Endothelial cell of umbilical vein (primary cell): ENCODE data around the gene NAXE. TPM values are rescaled to one million over a fixed set of nuclear protein-coding genes. Genes with fewer than 3 reads are reported as not detected.

Source experiments
- Bru-seq: library from RNA; stranded (reverse); fragments of 400-500 nt; gene quantifications from one replicate; lab custom pipeline; 2021; lab: Mats Ljungman, UMichigan
- BruChase-seq, 2 experiments: library from RNA; stranded (reverse); fragments of 400-500 nt; gene quantifications; one replicate each; lab custom pipeline; 2021; lab: Mats Ljungman, UMichigan
- BruUV-seq: library from RNA; stranded (reverse); fragments of 400-500 nt; replicated peaks from 2 replicates; lab custom pipeline; 2021; lab: Mats Ljungman, UMichigan
- CTCF ChIA-PET: fragments of 300-600, 350-600 bp; sonication (Branson Sonifier 250); formaldehyde crosslinking; loops from one replicate; lab custom pipeline; 2021; ENCODE audit warnings: antibody characterized with exemption, inconsistent platforms; lab: Charles Lee
- POLR2A ChIA-PET: fragments of 300-600, 350-600 bp; sonication (Branson Sonifier 250); formaldehyde crosslinking; loops from one replicate; lab custom pipeline; 2021; ENCODE audit warnings: antibody characterized with exemption, inconsistent platforms; lab: Charles Lee
- DNase-seq: peaks from one replicate; pipeline ENCODE4 v3.0.0-alpha.2; 2011; ENCODE audit warnings: low read depth, low spot score
- FAIRE-seq: peaks from 2 replicates; lab custom pipeline; 2011; peaks lifted over from hg19 to GRCh38; lab: Jason Lieb, UNC
- H2AFZ ChIP-seq: 2 replicates; pipeline ENCODE4 v1.6.0; 2012; ENCODE audit warnings: low read depth, low read length, control low read depth, inconsistent platforms
- H3K27ac ChIP-seq: 2 replicates; pipeline ENCODE4 v1.5.1; 2011; ENCODE audit warnings: low read depth, mild to moderate bottlenecking, control low read depth, low read length, moderate library complexity; ENCODE audit not compliant: insufficient read depth
- H3K27me3 ChIP-seq, 2 experiments: 2 replicates each; pipeline versions ENCODE4 v1.6.0 to v1.6.1; 2011; ENCODE audit warnings: low read length in 2 of 2, mixed read lengths in 1 of 2; ENCODE audit not compliant: control insufficient read depth in 2 of 2, insufficient read depth in 2 of 2
- H3K36me3 ChIP-seq, 2 experiments: 2 replicates in 1 of 2; 3 replicates in 1 of 2; pipeline ENCODE4 v1.5.1; 2011; ENCODE audit warnings: low read length in 2 of 2, mild to moderate bottlenecking in 1 of 2, moderate library complexity in 1 of 2; ENCODE audit not compliant: control insufficient read depth in 2 of 2, insufficient read depth in 2 of 2; ENCODE audit errors: extremely low read depth in 1 of 2
- H3K4me1 ChIP-seq: 3 replicates; pipeline ENCODE4 v1.5.1; 2011; ENCODE audit warnings: mild to moderate bottlenecking, low read length; ENCODE audit not compliant: control insufficient read depth, insufficient read depth; ENCODE audit errors: extremely low read depth
- H3K4me2 ChIP-seq: 2 replicates; pipeline ENCODE4 v1.6.1; 2011; ENCODE audit warnings: low read length, control low read depth, mixed read lengths; ENCODE audit not compliant: insufficient read depth
- H3K4me3 ChIP-seq, 3 experiments: fragments of 200-600 bp in 1 of 3; sonication (generic), shearing (Covaris generic) in 1 of 3; replicated peaks in 1 of 3; 2 replicates each; pipeline ENCODE4 v1.5.1; 2011 to 2016; ENCODE audit warnings: control low read depth in 3 of 3, low read length in 3 of 3, mild to moderate bottlenecking in 2 of 3, inconsistent platforms in 1 of 3, low read depth in 1 of 3, moderate library complexity in 1 of 3; ENCODE audit not compliant: insufficient read depth in 1 of 3
- H3K79me2 ChIP-seq: 2 replicates; pipeline ENCODE4 v1.6.0; 2012; ENCODE audit warnings: low read length, inconsistent platforms; ENCODE audit not compliant: control insufficient read depth, insufficient read depth
- H3K9ac ChIP-seq: replicated peaks from 2 replicates; pipeline ENCODE3; 2011; ENCODE audit warnings: low read length, control low read depth; ENCODE audit not compliant: insufficient read depth; ENCODE audit errors: extremely low read depth
- H3K9me1 ChIP-seq: replicated peaks from 3 replicates; pipeline ENCODE4 v1.6.0; 2011; ENCODE audit warnings: mild to moderate bottlenecking, low read length; ENCODE audit not compliant: control insufficient read depth, insufficient read depth; ENCODE audit errors: extremely low read depth
- H3K9me3 ChIP-seq: replicated peaks from 2 replicates; pipeline ENCODE4 v1.5.1; 2012; ENCODE audit warnings: low read length, inconsistent platforms; ENCODE audit not compliant: control insufficient read depth, insufficient read depth
- H4K20me1 ChIP-seq: replicated peaks from 2 replicates; pipeline ENCODE3; 2011; ENCODE audit warnings: mild to moderate bottlenecking, low read length; ENCODE audit not compliant: control insufficient read depth, insufficient read depth; ENCODE audit errors: extremely low read depth
- POLR2A ChIP-seq: IDR thresholded peaks from 2 replicates; pipeline ENCODE4 v1.6.1; 2012; ENCODE audit warnings: low read depth, mild to moderate bottlenecking, control low read depth, low read length
- POLR2AphosphoS5 ChIP-seq: IDR thresholded peaks from 2 replicates; pipeline ENCODE4 v1.6.1; 2012; ENCODE audit warnings: low read depth, mild to moderate bottlenecking, control low read depth, low read length, moderate library complexity; ENCODE audit not compliant: insufficient read depth
- dilution Hi-C: fragments of 300-500 bp; cut with MboI; formaldehyde crosslinking; loops from one replicate; pipeline ENCODE4 v1.15.0; 2019; ENCODE audit warnings: low sequenced_read_pairs; ENCODE audit not compliant: extremely low pct_ligation_motif_present
- intact Hi-C: fragments of 100-400 bp; cut with micrococcal nuclease; formaldehyde crosslinking; loops from one replicate; pipeline ENCODE4 v1.10.0; 2022
- long read RNA-seq: library from polyadenylated mRNA; stranded (forward); transcript quantifications from one replicate; pipeline ENCODE4 v2.0.0, GENCODE V29; 2021
- polyA minus RNA-seq, 3 experiments: library from RNA; depleted of rRNA, polyadenylated mRNA; stranded (reverse); fragments of >200 nt; gene quantifications; 1 replicate in 1 of 3; 2 replicates in 2 of 3; pipeline ENCODE4 v1.2.3, GENCODE V29; 2011
- polyA plus RNA-seq, 4 experiments: library from polyadenylated mRNA; depleted of rRNA in 3 of 4; stranded (reverse) in 3 of 4; unstranded in 1 of 4; fragments of >200 nt; gene quantifications; 2 replicates each; pipeline versions ENCODE4 v1.2.1 to v1.2.3, GENCODE V29; 2011 to 2012; ENCODE audit warnings: missing spikeins in 1 of 4
- total RNA-seq: library from RNA; stranded (reverse); gene quantifications from 2 replicates; pipeline ENCODE4 v1.2.3, GENCODE V29; 2021
- TF ChIP-seq, protein P1 (sequence below), 2 donors: IDR thresholded peaks; 1 replicate in 1 of 2; 2 replicates in 1 of 2; pipeline ENCODE4 v1.5.1; 2011; ENCODE audit warnings: low read length in 2 of 2, mild to moderate bottlenecking in 2 of 2, moderate library complexity in 2 of 2, control low read depth in 1 of 2, inconsistent platforms in 1 of 2, low read depth in 1 of 2; ENCODE audit not compliant: insufficient read depth in 1 of 2; ENCODE audit errors: extremely low read depth in 1 of 2

NAXE gene
- total RNA-seq (74.0 and 76.2 TPM in 2 replicates), polyA plus RNA-seq (187 and 210 TPM in 2 replicates), polyA minus RNA-seq (97.8 and 109 TPM in 2 replicates), Bru-seq, nascent RNA (percentile 72 among the genes with signal in this experiment), BruChase-seq, experiment 1, labeled RNA remaining after a 6-hour chase (percentile 74 among the genes with signal in this experiment), BruChase-seq, experiment 2, labeled RNA remaining after a 2-hour chase (percentile 61 among the genes with signal in this experiment)
- polyA plus RNA-seq (2011; cell fraction: cytosol; rRNA removed), result 143 and 154 TPM in 2 replicates
- 62.0 and 82.1 TPM in 2 replicates for polyA plus RNA-seq (2011; cell fraction: nucleus; rRNA removed)
- polyA plus RNA-seq (2012), result 90.9 and 109 TPM in 2 replicates
- polyA minus RNA-seq (2011; cell fraction: cytosol; rRNA and poly(A)+ RNA removed), result 91.6 TPM
- polyA minus RNA-seq (2011; cell fraction: nucleus; rRNA and poly(A)+ RNA removed), result 26.3 and 33.7 TPM in 2 replicates
- long read RNA-seq, transcript NAXE-205 (2 exons, 529 nt), result minor isoform, 8 of 246 reads
- long read RNA-seq, transcript NAXE-203 (6 exons, 1,125 nt), result major isoform, 186 of 246 reads
- long read RNA-seq, partial matches to known transcripts, result 13 of 246 reads
- long read RNA-seq, other reads (novel, unspliced or antisense), result 36 of 246 reads

DNA sequence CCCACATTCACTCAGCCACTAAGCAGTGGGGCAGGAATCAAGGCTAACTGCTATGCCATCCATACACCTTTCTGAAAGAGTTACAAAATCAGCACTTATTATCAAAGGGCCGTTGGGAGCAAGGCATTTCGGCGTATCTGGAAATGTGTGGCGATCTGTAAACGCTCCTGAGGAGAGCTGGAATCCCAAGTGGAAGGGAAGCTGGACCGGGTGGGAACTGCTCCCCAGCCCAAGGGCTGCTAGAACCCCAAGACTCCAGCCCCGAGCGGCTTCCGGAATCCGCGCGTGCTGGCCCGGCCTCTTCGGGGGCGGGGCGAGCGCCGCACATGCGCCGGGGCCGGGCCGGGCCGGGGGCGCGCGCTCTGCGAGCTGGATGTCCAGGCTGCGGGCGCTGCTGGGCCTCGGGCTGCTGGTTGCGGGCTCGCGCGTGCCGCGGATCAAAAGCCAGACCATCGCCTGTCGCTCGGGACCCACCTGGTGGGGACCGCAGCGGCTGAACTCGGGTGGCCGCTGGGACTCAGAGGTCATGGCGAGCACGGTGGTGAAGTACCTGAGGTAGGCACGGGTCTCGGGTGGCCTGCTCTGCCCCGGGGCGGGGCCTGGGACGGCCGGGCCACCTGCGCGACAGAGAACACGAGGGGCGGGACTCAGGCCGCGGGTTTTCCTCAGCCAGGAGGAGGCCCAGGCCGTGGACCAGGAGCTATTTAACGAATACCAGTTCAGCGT is at the start of gene NAXE:
Gene NAXE, plus strand, starts transcription at position 345 of the 726 bp plus-strand sequence. Its CDS starts 29 bp downstream, at position 374.
- Histone ChIP-seq H3K4me3 (peak within 1 kb of the TSS; percentile 52 to 77 (median 75)), H3K9me3 (no peaks in the 10 kb centered on the region), H4K20me1 (no peaks in the 10 kb centered on the region), H2AFZ (peak within 1 kb of the TSS; percentile 75), H3K79me2 (peaks cover 5% of the 10 kb centered on the region), H3K36me3 (peaks cover 0 to 24% of the 10 kb centered on the region in 2 experiments), H3K27ac (peak within 1 kb of the TSS; percentile 32), H3K27me3 (no peaks in the 10 kb centered on the region), H3K9ac (peak within 1 kb of the TSS; percentile 67), H3K4me2 (peak within 1 kb of the TSS; percentile 79), H3K9me1 (no peaks in the 10 kb centered on the region), H3K4me1 (peaks cover 17% of the 10 kb centered on the region)
- peak; percentile 67 for DNase-seq
- dilution Hi-C loops (no loop called here), intact Hi-C loops (loop anchor here (5.0 kb wide), 1 partner anchor 89 kb away; the partner anchor contains the start of gene MEF2D)
- TF ChIP-seq POLR2A, result peak; percentile 93
- TF ChIP-seq, protein P1, sequence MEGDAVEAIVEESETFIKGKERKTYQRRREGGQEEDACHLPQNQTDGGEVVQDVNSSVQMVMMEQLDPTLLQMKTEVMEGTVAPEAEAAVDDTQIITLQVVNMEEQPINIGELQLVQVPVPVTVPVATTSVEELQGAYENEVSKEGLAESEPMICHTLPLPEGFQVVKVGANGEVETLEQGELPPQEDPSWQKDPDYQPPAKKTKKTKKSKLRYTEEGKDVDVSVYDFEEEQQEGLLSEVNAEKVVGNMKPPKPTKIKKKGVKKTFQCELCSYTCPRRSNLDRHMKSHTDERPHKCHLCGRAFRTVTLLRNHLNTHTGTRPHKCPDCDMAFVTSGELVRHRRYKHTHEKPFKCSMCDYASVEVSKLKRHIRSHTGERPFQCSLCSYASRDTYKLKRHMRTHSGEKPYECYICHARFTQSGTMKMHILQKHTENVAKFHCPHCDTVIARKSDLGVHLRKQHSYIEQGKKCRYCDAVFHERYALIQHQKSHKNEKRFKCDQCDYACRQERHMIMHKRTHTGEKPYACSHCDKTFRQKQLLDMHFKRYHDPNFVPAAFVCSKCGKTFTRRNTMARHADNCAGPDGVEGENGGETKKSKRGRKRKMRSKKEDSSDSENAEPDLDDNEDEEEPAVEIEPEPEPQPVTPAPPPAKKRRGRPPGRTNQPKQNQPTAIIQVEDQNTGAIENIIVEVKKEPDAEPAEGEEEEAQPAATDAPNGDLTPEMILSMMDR (IDR thresholded peaks at IDR 0.05; ENCODE audit: extremely low read depth in 1 of 2, insufficient read depth in 1 of 2, low read depth in 1 of 2, low read length in 2 of 2), result no peak
- TF ChIP-seq POLR2AphosphoS5, result peak; percentile 91
- CTCF ChIA-PET, result interaction anchor here (1.0 to 4.9 kb wide), 11 partner anchors 8 to 206 kb away, joined by 3 to 32 read pairs (median 4); partner anchors contain the start of genes GPATCH4 and TTC24
- POLR2A ChIA-PET, result interaction anchor here (1.8 kb wide), 1 partner anchor 10 kb away, joined by 9 read pairs; the partner anchor contains the start of gene GPATCH4
- peak; percentile 93 for FAIRE-seq
- BruUV-seq, result no TSS peak
